K562 (cell line): ENCODE measurements around the gene NFATC2. TPM values are rescaled to one million over a fixed set of nuclear protein-coding genes. Genes with fewer than 3 reads are reported as not detected.

Source experiments
- ATF3 ChIP-seq, 2 experiments: fragments of 450-650 bp in 1 of 2; sonication (generic) in 1 of 2; formaldehyde crosslinking in 1 of 2; IDR thresholded peaks in 1 of 2; conservative IDR thresholded peaks in 1 of 2; 2 replicates each; pipeline versions ENCODE4 v1.6.1 to v1.8.1; 2016 to 2023; ENCODE audit warnings: mild to moderate bottlenecking in 2 of 2, moderate library complexity in 2 of 2, inconsistent platforms in 1 of 2, missing genetic modification reagents in 1 of 2
- DEAF1 ChIP-seq: fragments of 450-650 bp; formaldehyde crosslinking; IDR thresholded peaks from 2 replicates; pipeline ENCODE4 v1.4.0; 2020; ENCODE audit warnings: mild to moderate bottlenecking, moderate library complexity
- DIDO1 ChIP-seq: fragments of 450-650 bp; IDR thresholded peaks from 2 replicates; pipeline ENCODE4 v1.6.1; 2016; ENCODE audit warnings: low read depth, missing biosample characterization, missing genetic modification characterization
- HEY1 ChIP-seq: fragments of 250-450 bp; sonication (Bioruptor Pico); IDR thresholded peaks from 2 replicates; pipeline ENCODE4 v1.5.0; 2020; ENCODE audit warnings: mild to moderate bottlenecking, moderate library complexity, borderline replicate concordance
- HIVEP1 ChIP-seq: fragments of 250-450 bp; sonication (Bioruptor Pico); IDR thresholded peaks from 2 replicates; pipeline ENCODE4 v1.4.0; 2020; ENCODE audit warnings: mild to moderate bottlenecking
- HOXB6 ChIP-seq: fragments of 250-450 bp; sonication (Bioruptor Pico); IDR thresholded peaks from 2 replicates; pipeline ENCODE4 v1.5.1; 2022; ENCODE audit warnings: mild to moderate bottlenecking, borderline replicate concordance
- KHSRP ChIP-seq: fragments of 450-650 bp; IDR thresholded peaks from 2 replicates; pipeline ENCODE4 v1.6.1; 2017
- KLF6 ChIP-seq: fragments of 250-450 bp; sonication (Bioruptor Pico); IDR thresholded peaks from 2 replicates; pipeline ENCODE4 v1.4.0; 2020; ENCODE audit warnings: mild to moderate bottlenecking, moderate library complexity, borderline replicate concordance
- MLX ChIP-seq, 2 experiments: fragments of 450-650 bp in 1 of 2; sonication (generic) in 1 of 2; formaldehyde crosslinking; conservative IDR thresholded peaks; 2 replicates each; pipeline versions ENCODE4 v1.4.0 to v1.8.1; 2020 to 2022; ENCODE audit warnings: mild to moderate bottlenecking in 1 of 2, missing genetic modification reagents in 1 of 2
- REST ChIP-seq, 2 experiments: fragments of 450-650 bp; formaldehyde crosslinking in 1 of 2; IDR thresholded peaks; 2 replicates each; pipeline versions ENCODE4 v1.4.0 to v1.6.1; 2014 to 2020; ENCODE audit warnings: mild to moderate bottlenecking in 2 of 2, borderline replicate concordance in 1 of 2, low read depth in 1 of 2
- SAP30 ChIP-seq: fragments of 200-600 bp; sonication (generic); IDR thresholded peaks from 2 replicates; pipeline ENCODE4 v1.6.1; 2012; ENCODE audit warnings: borderline replicate concordance, low read depth, mild to moderate bottlenecking, moderate library complexity, low read length, control low read depth, inconsistent platforms; ENCODE audit not compliant: insufficient read depth, poor library complexity, severe bottlenecking
- ZKSCAN8 ChIP-seq: fragments of 200-800 bp; sonication (Bioruptor generic); IDR thresholded peaks from 2 replicates; pipeline ENCODE4 v1.6.1; 2016; ENCODE audit warnings: missing genetic modification characterization, missing compliant biosample characterization
- polyA plus RNA-seq, 8 experiments: library from polyadenylated mRNA; depleted of rRNA in 4 of 8; stranded (reverse) in 5 of 8; unstranded in 3 of 8; fragments of >200 nt; fragmentation: Nextera tagmentation in 2 of 8; fragmentation: Illumina TruSeq in 1 of 8; extraction: Ambion mirVana in 2 of 8; extraction: Trizol in 1 of 8; gene quantifications; 2 replicates each; pipeline versions ENCODE4 v1.2.1 to v1.2.3, GENCODE V29; 2011 to 2014; ENCODE audit warnings: inconsistent platforms in 1 of 8, missing spikeins in 1 of 8
- total RNA-seq, 7 experiments: library from RNA; depleted of rRNA in 6 of 7; stranded (reverse); fragments of >200 nt in 6 of 7; fragmentation: Illumina TruSeq in 2 of 7; extraction: Trizol in 2 of 7; gene quantifications; 2 replicates each; pipeline versions ENCODE4 v1.2.1 to v1.2.3, GENCODE V29; 2011 to 2021; ENCODE audit warnings: low replicate concordance in 1 of 7

Gene NFATC2
- total and polyA plus RNA-seq, 9 of the 15 experiments (the other 6 are each of a cell fraction or from before 2014, with no cell fraction given): 1.9 to 11.2 (median 3.0) TPM

GRCh38 chr20:51338692-51339440 is 203.7 kb downstream of the NFATC2 start (continued):
- peak; percentile 99 for TF ChIP-seq ZKSCAN8
- peak in 1 of 2 experiments; percentile 96; a peak in 2 of 4 replicates for TF ChIP-seq MLX (CRISPR knock-in tag; conservative IDR thresholded peaks at IDR 0.05)
- TF ChIP-seq HEY1: peak; percentile 98
- peak; percentile 95 for TF ChIP-seq DEAF1
- peak; percentile 100 for TF ChIP-seq KLF6 (CRISPR knock-in tag)
- peak; percentile 100 for TF ChIP-seq HIVEP1 (CRISPR knock-in tag)
- peak; percentile 77 for TF ChIP-seq ATF3 (IDR thresholded peaks at IDR 0.05)
- TF ChIP-seq ATF3 (CRISPR knock-in tag; conservative IDR thresholded peaks at IDR 0.05): no peak
- TF ChIP-seq REST (IDR thresholded peaks at IDR 0.05; ENCODE audit: borderline replicate concordance): no peak
- peak; percentile 94 for TF ChIP-seq REST (CRISPR knock-in tag; IDR thresholded peaks at IDR 0.05; ENCODE audit: low read depth)
- no peak for TF ChIP-seq KHSRP
- peak; percentile 99 for TF ChIP-seq DIDO1
- TF ChIP-seq HOXB6: peak; percentile 96
- no peak for TF ChIP-seq SAP30
